ENCODE measurements around the gene PSMA5.
"Not testable (repeated sequence)": the region's sequence is repeated elsewhere in the genome, so short reads cannot be mapped to it uniquely, and the experiment has no call there.

Gene PSMA5

DNA sequence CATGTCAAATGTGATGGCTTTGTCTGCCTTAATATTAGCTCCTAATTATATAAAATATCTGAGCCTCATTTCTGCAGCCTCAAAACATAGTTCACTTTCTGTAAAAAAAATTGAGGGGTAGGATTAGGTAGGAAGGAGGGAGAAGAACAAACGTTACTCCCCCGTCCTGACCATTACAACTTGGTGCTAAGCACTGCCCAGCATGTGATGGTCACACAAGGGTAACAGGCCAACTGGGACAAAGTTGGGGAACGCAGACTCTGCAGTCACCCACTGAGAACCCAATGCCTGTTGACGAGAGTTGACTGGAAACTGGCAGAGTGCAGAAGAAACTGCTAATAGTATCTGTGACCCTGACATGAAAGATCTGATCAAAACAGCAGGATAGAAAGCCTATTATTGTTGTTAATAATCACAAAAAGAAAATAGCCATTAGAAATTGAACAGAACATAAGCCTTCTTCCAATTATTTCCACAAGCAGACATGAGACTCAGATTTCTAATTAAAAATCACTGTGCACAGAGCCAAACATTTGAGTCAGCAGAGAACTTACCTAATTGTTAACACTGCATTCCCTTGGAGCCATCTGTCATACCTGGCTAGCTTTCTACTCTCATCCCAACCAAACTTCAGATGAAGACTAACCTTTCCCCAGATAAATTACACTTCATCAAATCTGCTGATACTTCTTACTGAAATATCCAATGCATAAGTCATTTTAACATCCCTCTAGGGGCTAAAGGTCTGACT, 34.0 kb downstream of the PSMA5 start:
- no peak for DNase-seq (ENCODE audit: low read depth in 2 of 2)

DNA sequence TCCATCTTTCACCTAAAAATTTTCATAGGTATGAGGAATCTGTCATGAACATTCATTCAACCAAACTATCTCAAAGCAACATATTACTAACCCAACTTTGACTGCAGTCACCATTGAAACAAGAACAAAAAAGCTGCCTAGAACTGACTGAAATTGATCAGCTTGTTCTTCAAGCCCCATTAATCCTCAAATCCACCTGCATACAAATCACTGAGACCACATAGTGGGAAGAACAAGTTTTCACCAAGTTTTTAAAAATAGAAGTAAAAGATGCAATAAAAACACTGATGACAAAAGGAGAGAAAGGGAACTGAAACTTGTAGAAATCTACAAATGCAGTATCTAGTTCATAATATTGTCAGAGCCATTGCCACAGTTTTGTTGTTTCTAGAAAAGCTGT, 34.6 kb downstream of the PSMA5 start:
- DNase-seq (ENCODE audit: low read depth in 2 of 2) = no peak

DNA sequence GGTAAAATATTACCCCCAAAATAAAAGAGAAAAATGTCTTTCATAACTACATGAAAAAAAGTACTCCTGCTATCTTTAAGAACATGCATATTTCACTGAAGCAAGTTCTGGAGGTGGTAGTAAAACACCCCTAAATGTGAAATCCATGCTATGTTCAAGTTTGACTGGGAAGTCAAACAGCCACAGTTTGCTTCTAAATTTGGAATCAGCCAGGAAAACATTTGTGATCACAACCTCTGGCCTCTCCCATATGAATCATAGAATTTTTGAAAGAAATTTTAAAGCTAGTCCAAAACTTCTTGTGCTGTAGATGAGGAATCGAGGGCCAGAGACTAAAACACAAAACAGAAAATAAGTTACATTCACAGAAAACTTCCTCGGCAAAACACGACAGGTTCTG, 35.1 kb downstream of the PSMA5 start:
- no peak for DNase-seq (ENCODE audit: low read depth in 2 of 2)

DNA sequence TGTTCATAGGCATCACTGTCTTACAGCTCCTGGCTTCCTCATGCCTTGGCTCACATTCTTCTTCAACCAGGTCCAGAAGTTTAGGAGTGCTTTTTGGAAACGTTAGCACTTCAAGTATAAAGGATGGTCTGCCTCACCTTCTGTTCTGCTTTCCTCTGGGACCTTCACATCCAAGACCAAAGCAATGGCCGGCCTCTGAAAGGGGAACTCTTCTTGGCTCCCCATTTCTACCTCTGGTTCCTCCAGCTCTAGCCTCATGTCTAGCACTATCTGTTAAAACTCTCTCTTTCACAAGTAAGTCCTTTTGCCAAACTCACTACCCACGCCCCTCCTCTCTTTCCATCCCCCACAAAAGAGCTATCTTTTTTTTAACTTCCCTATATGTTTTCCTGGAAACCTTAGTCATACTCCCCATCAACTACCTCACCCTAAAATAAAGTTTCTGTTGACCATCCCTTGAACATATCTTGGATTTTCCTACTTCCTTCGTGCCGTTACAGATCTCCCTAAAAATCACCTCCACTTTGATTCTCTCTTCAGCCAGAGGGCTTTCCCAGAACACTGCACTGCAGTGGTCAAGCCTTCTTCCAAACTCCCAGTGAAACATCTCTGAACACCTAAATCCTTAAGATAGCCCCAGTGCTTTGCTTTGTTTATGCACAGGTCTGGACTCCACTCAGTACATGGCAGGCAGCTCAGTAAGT, 36.5 kb downstream of the PSMA5 start:
- no peak for DNase-seq (ENCODE audit: low read depth in 2 of 2)

DNA sequence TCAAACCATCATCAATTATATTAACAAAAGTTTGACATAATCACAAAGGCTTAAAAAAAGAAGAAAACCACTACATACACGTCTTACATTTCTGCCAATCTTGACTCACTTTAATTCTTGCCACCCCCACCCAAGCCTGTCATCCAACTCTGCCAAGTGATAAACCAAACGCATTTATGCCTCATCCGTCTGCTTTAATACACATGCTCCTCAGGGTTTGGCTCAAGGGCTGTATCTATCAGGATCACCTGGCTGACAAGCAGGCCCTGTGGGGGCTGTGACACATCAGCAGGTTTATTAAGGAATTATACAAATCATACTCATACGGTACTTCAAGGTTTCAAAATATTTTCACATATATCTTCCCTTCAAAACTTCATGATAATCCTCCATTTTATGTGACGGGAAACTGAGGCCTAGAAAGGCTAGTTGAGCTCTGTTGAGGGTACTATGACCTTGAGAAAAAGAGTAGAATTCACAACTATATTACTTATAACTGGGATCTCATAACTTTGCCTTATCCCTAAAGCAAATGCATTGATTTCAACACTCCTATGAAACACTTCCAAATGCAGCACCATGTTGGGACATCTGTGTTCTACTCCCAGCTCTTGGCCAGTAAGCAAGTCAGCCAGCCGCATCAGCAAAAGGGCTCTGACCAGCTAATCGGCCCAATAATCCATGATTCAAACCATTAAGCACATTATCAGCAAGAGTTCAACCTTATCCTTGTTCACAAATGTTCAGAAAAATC, 37.2 kb downstream of the PSMA5 start:
- DNase-seq (ENCODE audit: low read depth in 2 of 2) = no peak

DNA sequence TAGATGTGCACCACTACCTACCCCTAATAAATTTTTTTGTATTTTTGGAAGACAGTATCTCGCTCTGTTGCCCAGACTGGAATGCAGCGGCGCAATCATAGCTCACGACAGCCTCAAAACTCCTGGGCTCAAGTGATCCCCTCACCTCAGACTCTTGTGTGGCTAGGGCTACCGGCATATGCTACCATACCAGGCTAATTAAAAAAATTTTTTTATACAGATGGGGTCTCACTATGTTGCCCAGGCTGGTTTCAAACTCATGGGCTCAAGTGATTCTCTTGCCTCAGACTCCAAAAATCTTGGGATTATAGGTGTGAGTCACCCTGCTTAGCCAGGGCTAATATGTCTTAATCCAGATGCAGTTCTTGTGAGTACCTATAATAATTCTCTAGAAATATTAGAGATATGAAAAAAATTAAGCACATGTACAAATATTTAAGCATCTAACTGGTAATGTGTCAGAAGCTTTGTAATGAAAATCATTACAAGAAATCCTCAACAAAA, 38.0 kb downstream of the PSMA5 start:
- DNase-seq (ENCODE audit: low read depth in 2 of 2) = no peak

DNA sequence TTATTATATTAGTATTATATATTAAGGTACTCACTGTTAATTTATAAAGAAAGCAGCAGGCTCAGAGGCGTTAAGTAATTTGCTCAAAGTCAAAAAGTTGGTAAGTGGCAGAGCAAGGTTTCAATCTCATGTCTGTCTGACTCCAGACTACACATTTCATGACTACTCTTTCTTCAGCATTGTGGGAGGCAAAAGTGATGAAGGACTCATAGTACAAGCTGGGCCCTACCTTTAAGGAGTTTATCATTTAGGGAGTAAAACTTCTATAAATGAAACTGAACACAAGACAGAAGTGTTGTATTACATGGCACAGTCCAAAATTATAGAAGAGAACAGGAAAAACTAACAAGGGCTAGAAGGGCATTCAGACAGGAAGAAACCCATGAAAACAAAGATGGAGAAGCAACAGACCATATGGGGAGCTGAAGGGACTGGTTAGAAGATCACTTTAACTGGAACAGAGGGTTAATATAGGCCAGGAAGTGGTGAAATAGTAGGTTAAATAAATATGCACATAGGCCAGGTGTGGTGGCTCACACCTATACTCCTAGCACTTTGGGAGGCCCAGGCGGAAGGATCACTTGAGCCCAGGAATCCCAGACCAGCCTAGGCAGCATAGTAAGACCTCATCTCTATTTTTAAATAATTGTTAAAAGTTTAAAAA, 40.1 kb downstream of the PSMA5 start:
- DNase-seq (ENCODE audit: low read depth in 2 of 2) = no peak

DNA sequence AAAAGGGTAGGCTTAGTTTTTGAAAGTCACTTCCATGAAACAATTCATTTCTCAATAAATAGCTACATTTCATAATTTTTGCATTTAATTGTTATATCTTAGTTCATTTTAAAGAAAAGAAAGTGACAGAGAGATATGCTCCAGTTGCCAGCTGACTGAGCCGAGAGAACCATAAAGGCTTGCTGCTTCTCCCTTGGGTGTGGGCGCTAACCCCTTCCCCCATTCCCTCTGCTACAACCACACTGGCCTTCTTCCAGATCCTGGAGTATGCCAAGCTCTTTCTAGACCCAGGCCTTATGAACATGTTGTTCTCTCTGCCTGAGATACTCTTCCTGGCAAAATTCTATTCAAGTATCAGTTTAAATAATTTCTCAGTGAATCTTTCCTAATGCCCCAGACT, 40.8 kb downstream of the PSMA5 start:
- no peak for DNase-seq (ENCODE audit: low read depth in 2 of 2)

DNA sequence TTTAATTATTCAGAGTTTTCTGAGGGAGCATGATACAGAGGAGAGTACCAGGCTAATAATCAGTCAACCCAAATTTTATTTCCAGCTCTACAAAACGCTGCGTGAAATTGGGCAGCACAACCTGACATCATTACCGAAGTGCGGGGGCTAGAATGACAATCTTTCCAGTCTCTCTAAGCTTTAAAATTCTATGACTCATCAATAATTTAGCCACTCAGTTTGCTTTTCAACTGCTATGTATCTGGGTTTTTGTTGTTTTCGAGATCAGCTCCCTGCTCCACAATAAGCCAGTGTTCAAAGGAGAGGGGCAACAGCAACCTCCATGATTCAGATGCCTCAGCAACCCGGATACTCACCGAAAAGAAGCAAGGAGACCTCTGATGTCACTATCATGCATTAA, 42.4 kb downstream of the PSMA5 start:
- DNase-seq (ENCODE audit: low read depth in 2 of 2) = no peak

DNA sequence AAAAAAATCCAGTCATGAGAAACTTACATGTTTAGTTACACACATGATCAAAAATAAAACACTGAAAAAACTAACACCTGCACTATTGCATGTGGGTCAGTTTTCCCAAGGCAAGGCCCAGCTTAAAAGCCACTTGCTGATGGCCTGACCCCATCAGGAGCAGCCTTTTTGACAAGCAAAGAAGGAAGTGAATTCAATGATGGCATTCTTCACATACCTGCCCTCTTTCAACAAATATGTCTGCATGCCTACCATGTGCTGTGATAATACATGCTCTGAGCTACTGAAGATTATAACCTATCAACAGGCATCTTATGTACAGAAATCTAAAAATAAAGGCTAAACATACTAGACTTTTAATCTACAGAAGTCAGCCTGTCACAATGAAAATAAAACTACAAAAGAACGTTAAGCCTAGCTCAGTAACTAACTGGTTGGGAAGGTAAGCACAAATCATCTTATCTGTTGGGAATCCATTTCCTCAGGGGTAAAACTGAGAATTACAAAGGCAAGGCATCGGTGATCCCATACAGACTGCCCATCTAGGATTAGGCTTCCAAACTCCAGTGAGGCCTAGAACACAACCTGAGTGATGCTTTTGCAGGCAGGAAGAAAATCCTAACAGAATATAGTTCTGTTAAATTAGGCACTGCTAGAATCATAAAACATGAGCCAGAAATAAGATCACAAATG, 43.0 kb downstream of the PSMA5 start:
- DNase-seq (ENCODE audit: low read depth in 2 of 2) = no peak

DNA sequence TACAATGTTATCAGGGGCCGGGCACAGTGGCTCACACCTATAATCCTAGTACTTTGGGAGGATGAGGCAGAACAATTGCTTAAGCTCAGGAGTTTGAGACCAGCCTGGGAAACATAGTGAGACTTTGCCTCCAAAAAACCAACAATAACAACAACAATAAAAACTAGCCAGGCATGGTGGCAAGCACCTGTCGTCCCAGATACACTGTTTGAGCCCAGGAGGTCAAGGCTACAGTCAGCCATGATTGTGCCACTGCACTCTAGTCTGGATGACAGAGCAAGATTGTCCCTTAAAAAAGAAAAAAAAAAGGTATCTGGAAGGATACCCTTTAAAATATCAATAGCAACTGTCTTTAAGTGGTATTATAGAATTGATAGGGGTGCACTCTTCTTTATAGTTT, 44.7 kb downstream of the PSMA5 start:
- DNase-seq (ENCODE audit: low read depth in 2 of 2) = no peak

DNA sequence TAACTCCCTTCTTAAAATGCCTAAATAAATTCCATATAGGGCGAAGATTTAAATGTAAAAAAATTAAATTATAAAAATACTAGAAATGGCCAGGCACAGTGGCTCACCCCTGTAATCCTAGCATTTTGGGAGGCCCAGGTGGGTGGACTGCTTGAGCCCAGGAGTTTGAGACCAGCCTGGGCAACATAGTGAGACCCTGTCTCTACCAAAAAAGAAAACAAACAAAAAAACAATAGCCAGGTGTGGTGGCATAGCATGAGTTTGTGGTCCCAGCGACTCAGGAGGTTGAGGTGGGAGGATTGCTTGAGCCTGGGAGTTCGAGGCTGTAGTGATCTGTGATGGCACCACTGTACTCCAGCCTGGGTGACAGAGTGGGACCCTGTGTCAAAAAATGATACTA, 46.3 kb downstream of the PSMA5 start:
- no peak for DNase-seq (ENCODE audit: low read depth in 2 of 2)

DNA sequence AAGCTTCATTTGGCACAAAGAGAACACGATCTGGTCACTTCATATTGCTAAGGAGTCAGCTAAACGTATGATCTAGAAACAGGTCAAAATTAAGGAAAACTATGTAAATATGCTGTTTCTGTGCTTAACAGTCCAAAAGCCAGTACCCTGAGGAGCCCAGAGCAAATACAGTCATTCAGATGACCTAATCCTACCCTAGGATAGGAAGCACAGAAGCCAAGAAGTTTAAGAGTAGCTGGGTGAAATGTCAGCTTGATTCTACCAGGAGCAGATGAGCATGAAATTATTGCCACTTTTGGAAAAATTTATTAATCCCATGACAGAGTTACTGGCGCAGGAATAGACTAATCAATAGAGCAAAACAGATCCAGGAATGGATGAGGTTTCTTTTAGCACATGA, 46.8 kb downstream of the PSMA5 start:
- DNase-seq (ENCODE audit: low read depth in 2 of 2) = no peak

DNA sequence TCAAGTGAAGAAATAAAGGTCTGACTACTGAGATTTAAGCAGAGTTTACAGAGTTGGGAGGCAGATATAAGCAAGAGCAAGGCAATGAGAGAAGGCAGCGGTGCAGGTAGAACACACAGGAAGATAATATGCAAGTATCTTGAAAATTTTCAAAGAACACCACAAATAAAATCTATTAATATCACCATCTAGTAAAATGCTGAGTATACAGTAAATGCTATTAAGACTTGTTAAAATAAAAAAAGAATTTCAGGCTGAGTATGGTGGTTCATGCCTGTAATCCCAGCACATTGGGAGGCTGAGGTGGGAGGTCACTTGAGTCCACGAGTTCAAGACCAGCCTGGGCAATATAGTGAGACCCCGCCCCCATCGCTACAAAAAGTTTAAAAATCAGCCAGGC, 48.5 kb downstream of the PSMA5 start:
- DNase-seq (ENCODE audit: low read depth in 2 of 2) = no peak

DNA sequence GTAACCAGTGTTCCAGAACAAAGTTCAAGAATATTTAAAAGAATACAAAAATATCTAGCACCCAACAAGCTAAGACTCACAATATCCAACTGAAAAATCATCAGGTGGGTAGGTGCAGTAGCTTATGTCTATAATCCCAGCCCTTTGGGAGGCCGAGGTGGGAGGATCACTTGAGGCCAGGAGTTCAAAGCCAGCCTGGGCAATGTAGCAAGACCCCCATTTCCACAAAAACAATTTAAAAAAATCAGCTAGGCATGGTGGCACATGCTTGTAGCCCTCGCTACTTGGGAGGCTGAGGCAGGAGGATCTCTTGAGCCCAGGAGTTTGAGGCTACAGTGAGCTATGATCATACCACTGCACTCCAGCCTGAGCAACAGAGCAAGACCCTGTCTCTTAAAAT, 52.6 kb downstream of the PSMA5 start:
- not testable (repeated sequence) for DNase-seq (ENCODE audit: low read depth in 2 of 2)

DNA sequence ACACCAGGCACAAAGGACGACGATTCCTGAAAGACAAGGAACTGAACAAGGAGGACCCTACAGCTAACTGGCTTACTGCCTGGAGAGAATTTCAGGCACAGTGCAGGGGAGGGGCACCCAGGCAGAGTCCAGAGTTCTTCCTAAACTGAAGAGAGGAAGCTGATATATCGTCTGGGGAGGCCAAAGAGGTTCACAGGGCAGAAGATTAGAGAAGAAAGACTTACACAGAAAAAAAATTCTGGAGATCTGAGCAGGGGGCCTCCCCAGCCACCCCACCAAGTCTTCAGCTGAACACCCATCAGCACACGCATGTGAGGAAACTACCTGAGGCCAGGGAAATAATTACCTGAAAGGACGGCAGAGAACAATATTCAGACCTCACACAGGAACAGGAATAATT, 53.1 kb downstream of the PSMA5 start:
- no peak for DNase-seq (ENCODE audit: low read depth in 2 of 2)

DNA sequence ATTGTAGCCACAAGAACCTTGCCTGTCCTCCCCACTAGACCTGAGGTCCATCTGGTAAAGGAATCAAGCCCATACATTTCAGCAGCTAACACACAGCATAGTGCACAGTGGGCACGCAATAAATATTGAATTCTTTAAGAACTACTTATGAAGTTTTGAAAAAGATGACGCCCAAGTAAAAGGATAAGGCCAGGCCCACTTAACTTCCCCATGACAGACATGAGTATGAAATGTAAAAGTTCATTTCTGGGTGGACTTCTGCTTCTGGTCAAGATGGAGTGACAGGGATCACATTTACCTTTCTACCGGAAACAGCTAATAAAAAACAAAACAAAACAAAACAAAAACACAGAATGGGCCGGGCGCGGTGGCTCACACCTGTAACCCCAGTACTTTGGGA, 54.0 kb downstream of the PSMA5 start:
- no peak for DNase-seq (ENCODE audit: low read depth in 2 of 2)

DNA sequence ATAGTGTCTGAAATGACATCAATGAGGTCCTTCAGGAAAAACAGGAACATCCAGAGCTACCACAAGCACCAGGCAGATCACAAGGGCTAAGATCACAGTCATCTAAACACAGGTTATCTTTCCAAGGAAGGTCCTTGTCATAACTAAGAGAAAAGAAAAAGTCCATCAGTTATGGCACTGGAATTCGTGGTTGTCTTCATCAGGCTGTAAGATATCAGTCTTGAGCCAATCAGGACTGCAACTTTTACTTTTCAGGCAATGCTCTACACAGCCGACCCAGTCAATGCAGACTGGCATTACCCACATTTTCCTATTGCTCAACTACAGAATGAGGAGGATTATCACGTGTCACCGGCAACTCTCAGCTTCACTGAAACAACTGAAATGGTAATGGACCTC, 54.9 kb downstream of the PSMA5 start:
- no peak for DNase-seq (ENCODE audit: low read depth in 2 of 2)

DNA sequence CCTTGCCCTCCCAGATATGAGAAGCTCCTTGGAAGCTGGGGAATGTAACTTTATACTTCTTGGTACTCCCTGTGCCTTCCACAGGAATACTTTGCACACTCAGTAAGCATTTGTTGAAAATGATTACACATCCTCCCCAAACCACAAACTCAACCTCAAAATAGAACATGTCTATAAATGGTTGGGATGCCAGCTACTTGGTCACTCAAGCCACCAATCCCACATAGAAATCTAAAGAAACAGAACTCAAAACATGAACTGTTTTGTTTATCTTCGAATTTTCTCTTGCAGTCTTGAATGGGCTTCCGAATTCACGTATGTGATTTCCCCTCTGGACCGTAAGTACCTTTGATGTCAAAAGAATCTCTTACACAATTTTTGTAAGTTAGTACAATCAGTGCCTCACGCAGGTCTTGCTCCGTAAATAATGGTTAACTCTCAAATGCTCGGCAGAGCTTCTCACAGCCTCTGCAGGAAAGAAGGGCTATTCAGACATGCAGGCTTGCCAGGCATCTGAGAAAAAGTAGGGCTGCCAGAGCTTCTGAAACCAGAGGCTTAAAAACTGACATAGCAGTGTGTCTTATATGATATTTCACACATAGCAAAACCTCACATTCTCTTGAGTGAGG, 55.4 kb downstream of the PSMA5 start:
- DNase-seq (ENCODE audit: low read depth in 2 of 2) = no peak

DNA sequence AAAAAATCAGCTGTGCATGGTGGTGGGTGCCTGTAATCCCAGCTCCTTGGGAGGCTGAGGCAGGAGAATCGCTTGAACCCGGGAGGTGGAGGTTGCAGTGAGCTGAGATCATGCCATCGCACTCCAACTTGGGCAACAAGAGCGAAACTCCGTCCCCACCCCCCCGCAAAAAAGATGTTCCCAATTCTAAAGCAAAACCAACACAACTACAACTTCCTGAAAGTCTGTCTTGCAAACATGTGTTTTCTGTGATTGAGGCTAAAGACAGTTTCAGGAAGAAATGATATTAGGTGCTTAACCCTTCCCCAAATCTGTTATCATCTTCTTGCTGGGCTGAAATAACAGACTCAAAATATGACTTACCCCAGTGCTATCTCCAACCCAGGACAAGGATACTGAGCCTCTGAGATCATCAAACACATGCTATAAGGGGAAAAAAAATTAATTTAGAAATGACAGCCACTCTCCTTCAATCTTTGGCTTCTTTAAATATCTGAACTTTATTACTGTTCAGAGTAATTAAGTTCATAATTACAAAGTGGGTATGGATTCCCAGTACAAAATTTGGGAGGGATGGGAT, 57.0 kb downstream of the PSMA5 start:
- no peak for DNase-seq (ENCODE audit: low read depth in 2 of 2)

DNA sequence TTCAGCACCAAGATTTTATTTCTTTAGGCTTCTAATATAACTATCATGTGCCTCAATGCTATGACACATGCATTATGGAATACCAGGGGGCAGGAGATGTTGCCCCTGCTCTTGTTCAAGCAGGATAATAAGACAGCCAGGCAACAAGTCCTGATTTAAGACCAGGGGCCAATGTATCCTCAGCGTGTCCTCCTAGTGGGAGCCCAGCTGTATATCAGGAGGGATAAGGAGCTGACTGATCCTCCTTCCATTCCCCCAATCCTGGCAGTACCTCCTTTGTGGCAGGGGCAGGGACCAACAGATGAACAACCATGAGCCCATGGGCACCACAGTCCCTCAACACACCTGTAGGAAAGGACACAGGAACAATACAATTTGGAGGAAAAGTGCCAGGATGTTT, 57.8 kb downstream of the PSMA5 start:
- no peak for DNase-seq (ENCODE audit: low read depth in 2 of 2)
